Posterior vena cava (tissue), 2 donors: ENCODE results near the gene DNASE1. TPM values are rescaled to one million over a fixed set of nuclear protein-coding genes. Genes with fewer than 3 reads are reported as not detected.
"Not testable (repeated sequence)": the region's sequence is repeated elsewhere in the genome, so short reads cannot be mapped to it uniquely, and the experiment has no call there.

Source experiments
- DNase-seq: peaks from one replicate; pipeline ENCODE4 v3.0.0-alpha.2; 2020; ENCODE audit warnings: low spot score
- intact Hi-C, 2 donors: fragments of 100-400 bp; cut with DNase I; formaldehyde crosslinking; loops; one replicate each; pipeline versions ENCODE4 v1.14.1 to v1.14.2; 2022 to 2023
- long read RNA-seq, 2 donors: library from polyadenylated mRNA; unstranded; transcript quantifications; one replicate each; pipeline ENCODE4 v2.0.0, GENCODE V29; 2020 to 2021
- total RNA-seq, 2 donors: library from RNA; stranded (reverse); fragmentation: NEBNext Ultra II Directional; extraction: Animal tissue kit (Norgen Biotek cat#: 25700); gene quantifications; one replicate each; pipeline ENCODE4 v1.2.1, GENCODE V29; 2021
- donor health status: DM: yes; HTN: yes; CAD: no.
- donor health status: DM: yes; HTN: yes; CAD: no.

The DNASE1 gene, protein sequence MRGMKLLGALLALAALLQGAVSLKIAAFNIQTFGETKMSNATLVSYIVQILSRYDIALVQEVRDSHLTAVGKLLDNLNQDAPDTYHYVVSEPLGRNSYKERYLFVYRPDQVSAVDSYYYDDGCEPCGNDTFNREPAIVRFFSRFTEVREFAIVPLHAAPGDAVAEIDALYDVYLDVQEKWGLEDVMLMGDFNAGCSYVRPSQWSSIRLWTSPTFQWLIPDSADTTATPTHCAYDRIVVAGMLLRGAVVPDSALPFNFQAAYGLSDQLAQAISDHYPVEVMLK
- total RNA-seq = 1 to 10 TPM; 4.0 to 6.2 TPM
- long read RNA-seq, donor 1, partial matches to known transcripts = 0 of 14 reads
- long read RNA-seq, donor 1, other reads (novel, unspliced or antisense) = 14 of 14 reads
- long read RNA-seq, donor 2 = 0 reads

DNA sequence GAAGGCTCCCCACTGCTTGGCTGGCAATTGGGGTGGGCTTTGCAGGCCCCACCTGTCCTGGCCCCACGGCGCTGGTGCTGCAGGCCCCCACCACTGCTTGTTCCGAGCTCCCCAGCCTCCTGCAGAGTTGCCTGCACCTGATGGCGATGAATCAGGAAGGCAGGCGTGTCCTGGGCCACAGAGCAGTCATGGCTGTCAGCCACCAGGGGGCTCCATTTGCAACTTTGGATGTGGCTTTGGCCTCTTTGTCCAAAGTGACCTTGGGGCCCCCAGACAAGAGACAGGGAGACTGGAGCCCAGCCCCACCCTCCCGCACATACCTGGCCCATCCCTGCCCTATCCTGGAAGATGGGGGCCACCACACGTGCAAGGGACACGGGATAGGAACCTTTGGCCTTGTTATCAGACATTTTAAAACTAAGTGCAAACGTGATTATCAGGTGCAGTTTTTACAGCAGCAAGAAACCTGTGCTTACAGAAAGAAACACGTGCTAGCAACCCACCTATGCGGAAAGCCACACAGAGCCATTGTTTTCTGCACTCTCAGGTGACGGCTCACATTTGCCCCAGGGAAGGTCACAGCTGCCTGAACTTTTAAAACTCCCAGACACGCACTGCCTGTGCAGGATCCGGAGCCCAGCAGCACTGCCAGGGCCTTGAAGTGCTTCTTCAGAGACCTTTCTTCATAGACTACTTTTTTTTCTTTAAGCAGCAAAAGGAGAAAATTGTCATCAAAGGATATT lies at the start of gene DNASE1:
Gene DNASE1 (plus strand): TSS at position 443 of the 743 bp plus-strand sequence. CDS start 683 bp downstream, outside the sequence.
- intact Hi-C loops = no loop called here
- DNase-seq = peak; percentile 83

DNA sequence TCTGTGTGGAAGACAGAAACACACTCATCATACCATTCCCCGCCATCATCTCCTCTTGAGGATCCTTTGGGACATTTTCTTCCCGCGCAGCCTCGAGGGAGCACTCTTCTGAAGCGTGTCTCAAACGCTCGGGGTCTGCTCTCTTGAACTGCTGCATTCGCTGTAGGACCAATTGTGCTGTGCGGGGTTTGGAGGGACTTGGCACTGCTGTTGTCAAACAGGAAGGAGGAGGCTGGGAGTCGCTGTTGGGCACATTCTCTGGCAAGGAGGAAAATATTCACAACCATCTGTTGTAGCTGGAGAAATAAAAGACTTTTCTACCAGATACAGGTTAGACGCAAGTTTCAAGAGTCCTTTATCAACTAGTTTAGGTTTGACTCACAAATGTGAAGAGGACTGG lies 48.0 kb upstream of the DNASE1 start:
- intact Hi-C loops = no loop called here
- DNase-seq = peak; percentile 64

DNA sequence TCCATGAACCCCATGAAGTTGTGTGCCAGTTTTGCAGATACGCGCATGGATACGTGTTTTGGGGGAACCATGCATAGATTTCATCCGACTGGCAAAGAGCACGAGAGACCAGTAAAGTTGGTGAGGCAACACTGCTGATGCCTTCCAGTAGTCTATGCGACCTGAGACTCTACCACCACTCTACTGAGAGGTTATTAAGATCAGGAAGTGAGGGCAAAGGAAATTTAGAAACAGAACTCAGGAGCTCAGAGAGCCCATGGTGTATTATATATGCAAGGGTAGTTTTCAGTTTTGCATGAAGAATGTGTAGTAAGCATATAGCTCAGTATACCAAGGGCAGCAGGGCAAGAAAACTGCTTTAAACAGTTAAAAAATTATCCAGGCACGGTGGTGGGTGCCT lies 47.3 kb upstream of the DNASE1 start:
- intact Hi-C loops = no loop called here
- DNase-seq = peak; percentile 2

DNA sequence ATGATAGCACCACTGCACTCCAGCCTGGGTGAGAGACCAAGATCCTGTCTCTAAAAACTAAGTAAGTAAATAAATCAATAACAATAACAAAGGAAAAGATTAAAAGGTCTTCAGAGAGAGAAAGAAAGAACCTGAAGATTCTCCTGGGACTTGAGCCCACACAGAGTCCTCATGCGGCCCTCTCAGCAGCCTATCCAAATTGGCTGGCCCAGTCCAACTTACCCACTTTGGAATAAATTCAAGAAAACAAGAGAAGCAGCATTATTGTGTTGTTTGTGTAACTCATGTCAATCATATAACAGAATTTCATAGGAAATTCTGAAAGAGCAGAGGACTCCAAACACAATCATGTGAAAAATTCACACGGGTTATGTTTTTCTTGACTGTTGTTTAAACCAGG lies 46.9 kb upstream of the DNASE1 start:
- intact Hi-C loops = no loop called here
- DNase-seq = no peak

DNA sequence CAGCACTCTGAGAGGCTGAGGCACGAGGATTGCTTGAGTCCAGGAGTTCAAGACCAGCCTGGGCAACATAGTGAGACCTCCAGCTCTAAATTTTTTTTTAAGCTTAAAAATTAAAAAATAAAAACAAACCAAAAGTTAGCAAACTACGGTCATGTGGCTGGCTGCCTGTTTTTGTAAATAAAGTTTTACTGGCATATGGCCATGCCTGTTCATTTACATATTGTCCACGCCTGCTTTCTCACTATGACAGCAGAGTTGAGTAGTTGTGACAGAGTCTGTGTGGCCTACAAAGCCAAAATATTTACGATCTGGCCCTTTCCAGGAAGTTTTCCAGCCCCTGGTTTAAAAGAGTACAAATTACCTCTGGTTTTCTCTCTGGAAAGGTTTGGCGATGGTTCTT lies 46.4 kb upstream of the DNASE1 start:
- intact Hi-C loops = no loop called here

DNA sequence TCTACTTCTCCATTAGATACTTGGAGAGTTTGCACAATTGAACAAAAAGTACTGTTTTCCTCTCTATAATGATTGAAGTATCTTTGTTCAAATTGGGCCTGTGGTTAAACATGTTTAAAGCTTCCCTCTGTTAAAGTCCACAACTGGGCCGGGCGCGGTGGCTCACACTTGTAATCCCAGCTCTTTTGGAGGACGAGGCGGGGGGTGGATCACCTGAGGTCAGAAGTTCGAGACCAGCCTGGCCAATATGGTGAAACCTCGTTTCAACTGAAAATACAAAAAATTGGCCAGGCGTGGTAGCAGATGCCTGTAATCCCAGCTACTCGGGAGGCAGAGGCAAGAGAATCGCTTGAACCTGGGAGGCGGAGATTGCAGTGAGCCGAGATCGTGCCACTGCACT lies 45.5 kb upstream of the DNASE1 start:
- intact Hi-C loops = not testable (repeated sequence)
- peak; percentile 72 for DNase-seq

More for the DNA sequence above, 46.4 kb upstream of the DNASE1 start:
- peak; percentile 4 for DNase-seq

DNA sequence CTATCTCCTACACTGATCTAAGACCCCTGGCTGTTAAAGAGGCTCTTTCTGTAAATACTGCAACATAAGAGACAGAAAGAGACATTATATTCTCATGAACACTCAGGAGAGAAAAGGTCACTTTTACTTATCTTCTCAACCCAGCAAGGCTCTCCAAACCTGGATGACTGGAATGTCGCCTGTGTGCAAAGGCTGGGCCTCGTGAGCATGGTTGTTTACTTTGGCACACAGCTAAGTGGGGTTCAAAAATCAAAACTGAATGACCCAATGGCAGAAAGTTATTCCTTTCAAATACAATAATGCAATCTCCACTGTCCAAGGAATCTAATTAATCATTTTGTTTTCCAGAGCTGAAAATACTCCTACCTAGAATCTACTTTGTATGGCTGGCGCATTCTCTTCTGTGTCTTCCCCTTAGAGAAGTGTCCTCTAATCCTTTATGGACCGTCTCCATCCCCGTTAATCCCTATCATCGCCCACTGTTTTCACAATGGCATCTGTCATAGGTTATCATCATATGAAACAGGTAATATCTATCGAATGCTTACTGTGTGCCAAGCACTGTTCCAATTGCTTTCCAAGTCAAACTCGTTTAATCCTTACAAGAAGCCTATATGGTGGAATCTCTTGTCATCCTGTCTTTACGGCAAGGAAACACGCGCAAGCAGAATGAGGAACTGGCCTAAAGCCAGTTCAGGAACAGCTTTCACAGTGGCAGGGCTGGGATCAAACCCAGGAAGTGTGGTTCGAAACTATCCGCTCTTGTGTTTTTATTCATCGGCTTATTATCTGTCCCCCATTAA lies 44.4 kb upstream of the DNASE1 start:
- DNase-seq = peak; percentile 9
- intact Hi-C loops = no loop called here

DNA sequence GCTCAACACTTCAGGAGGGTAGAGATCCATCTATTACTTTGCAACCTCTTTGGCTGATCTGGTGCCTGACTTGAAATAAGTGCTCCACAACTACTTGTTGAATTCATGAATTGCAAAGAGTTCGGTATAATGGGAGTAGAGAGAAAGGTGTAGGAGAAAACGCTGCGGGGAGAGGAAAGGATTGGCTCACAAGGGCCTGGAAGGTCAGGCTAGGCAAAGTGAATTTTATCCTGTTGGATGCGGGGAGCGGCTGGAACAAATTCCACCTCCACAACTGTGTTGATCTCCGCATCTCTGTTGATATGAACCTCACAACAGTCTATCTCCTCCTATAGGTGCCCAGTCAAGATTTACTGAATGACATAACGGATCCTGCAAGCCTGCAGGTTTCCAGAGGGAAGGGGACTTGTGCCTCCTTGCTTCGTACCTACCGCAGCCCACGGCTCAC lies 43.8 kb upstream of the DNASE1 start:
- intact Hi-C loops = no loop called here
- no peak for DNase-seq

DNA sequence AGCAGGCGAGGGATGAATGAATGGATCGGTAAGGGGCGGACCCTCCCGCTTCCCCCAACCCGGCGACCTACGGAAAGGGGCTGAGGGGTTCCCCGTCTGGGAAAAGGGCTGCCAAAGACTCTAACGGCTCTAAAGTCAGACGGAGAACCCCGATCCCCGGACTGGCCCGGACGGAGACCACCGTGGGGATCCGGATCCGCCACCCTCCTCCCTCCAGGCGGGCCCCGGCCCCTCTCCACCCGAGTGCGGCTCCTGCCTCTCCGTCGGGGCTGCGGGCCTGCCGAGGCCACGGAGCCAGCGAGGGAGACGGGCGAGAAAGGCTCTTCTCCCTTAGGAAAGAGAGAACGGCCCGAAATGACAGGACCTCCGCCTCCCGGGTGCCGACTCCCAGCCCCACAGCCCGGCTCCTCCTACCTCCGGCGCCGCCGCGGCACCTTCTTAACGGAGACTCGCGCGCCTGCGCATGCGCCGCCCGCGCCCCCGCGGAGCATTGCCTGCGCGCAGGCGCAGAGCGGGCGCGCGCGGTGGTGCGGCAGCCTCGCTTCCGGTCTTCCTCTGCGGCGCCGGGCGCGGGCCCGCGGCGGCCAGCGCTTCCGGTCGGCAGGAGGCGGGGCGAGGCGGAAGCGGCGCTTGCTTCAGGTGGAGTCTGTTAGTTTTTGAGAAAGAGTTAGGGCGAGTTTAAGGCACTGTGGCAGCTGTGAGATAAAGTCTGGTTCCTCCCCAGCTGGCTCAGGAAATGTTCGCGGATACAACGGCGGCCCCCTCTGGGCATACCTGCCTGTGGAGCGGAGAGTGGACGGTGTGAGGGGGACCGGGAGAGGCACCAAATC lies 43.1 kb upstream of the DNASE1 start, which contains the start of gene SLX4:
Gene SLX4 (minus strand): TSS at position 461 of the 830 bp plus-strand sequence. CDS start 2,642 bp downstream, outside the sequence.
- peak; percentile 97 for DNase-seq
- intact Hi-C loops = no loop called here

DNA sequence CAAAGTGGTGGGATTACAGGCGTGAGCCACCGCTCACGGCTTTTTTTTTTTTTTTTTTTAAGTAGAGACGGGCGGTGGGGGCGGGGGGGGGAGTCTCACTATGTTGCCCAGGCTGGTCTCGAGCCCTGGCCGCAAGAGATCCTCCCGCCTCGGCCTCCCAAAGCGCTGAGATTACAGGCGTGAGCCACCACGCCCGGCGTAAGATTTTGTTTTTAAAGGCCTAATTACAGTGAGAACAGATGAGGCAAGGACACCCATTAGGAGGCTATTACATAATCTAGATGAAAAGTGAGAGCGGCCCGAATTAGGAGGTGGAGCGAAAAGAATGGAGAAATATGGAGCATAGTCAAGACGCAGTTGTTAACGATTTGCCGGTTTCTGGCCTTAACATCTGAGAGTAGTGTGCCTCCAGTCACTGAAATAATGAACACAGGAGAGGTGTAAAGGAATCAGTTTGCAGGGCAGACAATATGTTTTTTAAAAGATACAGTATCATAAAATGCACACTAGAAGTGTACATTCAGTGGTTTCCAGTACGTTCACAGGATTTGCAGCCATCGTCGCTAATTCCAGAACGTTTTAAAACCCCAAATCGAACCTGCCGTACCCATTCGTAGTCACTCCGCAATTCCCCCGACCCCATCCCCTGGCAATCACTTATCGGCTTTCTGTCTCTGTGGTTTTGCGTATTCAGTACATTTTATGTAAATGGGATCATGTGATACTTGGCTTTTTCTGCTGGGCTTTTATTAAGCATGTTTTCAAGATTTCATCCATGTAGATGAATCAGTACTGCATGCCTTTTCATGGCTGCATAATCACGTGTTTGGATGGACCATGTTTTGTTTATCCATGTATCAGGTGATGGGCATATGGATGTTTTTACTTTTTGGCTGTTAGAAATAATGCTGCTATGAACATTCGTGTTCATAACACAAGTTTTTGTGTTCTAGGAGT lies 41.7 kb upstream of the DNASE1 start:
- peak; percentile 48 for DNase-seq
- intact Hi-C loops = no loop called here

DNA sequence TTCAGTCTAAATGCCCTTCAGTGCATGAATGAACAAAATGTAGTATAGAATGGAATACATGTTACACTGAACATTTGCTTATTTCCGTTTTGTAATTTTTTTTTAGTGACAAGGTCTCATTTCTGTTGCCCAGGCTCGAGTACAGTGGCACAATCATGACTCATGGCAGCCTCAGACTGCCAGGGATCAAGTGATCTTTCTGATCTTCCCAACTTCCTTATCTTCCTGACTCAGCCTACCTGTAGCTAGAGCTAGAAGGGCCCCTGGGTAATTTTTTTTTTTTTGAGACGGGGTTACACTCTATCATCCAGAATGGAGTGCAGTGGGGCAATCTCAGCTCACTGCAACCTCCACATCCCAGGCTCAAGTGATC lies 35.7 kb upstream of the DNASE1 start:
- DNase-seq = no peak
- intact Hi-C loops = no loop called here

DNA sequence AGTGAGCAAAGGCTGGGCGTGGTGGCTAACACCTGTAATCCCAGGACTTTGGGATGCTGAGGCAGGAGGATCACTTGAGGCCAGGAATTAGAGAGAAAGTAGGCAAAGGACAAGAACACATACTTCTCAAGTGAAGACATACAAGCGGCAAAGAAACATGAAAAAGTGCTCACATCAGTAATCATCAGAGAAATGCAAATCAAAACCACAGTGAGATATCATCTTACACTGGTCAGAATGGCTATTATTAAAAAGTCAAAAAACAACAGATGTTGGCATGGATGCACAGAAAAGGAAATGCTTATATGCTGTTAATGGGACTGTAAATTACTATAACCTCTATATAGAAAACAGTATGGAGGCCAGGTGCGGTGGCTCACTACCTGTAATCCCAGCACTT lies 30.8 kb upstream of the DNASE1 start:
- DNase-seq = no peak
- intact Hi-C loops = no loop called here

DNA sequence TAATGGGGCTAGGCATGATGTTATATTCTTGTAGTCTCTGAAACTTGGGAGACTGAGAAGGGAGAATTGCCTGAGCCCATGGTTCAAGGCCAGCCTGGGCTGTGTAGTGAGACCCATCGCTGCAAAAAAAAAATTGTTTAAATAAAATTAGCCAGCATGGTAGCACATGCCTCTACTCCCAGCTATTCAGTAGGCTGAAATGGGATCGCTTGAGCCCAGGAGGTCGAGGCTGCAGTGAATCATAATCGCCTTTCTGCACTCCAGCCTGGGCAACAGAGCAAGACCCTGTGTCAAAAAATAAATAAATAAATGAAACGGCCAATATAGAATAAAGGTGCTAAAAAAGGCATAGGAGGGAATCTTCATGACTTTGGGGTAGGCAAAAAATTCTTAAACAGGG lies 29.2 kb upstream of the DNASE1 start:
- DNase-seq = no peak
- intact Hi-C loops = no loop called here

DNA sequence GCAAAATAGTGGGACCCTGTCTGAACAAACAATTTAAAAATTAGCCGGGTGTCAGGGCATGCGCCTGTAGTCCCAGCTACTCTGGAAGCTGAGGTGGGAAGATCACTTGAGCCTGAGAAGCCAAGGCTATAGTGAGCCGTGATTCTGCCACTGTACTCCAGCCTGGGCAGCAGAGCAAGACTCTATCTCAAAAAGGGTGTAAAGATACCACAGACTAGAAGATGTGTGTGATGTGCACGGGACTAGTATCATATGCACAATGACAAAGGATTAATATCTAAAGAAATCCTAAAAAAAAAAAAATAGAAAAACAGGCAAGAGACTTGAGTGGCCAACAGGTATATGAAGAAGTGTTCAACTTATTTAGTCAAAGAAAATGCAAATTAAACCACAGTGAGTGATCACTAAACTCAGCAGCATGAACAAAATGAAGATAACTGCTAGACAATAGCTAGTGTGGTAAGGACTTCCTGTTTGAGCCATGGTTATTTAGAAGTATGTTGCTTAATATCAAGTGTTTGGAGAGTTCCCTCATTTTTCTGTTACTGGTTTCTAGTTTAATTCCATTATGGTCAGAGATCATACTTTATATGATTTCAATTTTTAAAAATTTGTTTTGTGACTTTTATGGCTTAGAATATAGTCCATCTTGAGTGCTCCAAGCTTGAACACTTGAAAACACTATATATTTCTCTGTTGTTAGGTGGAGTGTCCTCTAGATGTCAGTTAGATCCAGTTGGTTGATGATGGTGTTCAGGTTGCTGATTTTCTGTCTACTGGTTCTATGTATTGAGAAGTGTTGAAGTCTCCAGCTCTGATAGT lies 28.4 kb upstream of the DNASE1 start:
- no peak for DNase-seq
- intact Hi-C loops = no loop called here

DNA sequence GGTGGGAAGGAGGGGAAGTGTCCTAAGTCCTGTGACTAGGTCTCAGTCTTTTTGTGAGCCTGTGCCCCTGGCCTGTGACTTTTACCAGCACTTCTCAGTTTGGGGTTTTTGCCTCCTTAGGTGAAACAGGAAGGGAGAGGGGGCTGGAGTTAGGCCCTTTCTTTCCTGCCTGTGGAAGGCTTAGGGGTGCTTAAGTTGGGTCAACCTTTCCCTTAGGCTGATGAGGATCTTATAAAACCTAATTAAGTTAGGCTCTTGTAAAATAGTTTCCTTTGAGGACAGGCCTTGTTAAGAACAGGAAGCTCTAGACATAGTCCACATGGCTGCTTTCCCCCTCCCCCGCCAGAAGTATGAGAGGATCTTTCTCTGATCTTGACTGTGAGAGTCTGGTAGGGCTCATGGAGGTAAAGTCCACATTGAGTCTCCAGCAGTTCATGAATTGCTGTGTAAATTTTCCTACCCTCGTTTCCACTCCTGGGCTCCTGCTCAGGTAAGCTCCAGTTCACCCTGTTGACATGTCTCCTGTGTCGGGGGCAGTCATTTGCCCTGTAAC lies 17.0 kb upstream of the DNASE1 start:
- intact Hi-C loops = loop anchor here in 1 of 2 donors (10.0 kb wide), 1 partner anchor 1553 kb away; no protein-coding TSS in a partner anchor
- DNase-seq = no peak

DNA sequence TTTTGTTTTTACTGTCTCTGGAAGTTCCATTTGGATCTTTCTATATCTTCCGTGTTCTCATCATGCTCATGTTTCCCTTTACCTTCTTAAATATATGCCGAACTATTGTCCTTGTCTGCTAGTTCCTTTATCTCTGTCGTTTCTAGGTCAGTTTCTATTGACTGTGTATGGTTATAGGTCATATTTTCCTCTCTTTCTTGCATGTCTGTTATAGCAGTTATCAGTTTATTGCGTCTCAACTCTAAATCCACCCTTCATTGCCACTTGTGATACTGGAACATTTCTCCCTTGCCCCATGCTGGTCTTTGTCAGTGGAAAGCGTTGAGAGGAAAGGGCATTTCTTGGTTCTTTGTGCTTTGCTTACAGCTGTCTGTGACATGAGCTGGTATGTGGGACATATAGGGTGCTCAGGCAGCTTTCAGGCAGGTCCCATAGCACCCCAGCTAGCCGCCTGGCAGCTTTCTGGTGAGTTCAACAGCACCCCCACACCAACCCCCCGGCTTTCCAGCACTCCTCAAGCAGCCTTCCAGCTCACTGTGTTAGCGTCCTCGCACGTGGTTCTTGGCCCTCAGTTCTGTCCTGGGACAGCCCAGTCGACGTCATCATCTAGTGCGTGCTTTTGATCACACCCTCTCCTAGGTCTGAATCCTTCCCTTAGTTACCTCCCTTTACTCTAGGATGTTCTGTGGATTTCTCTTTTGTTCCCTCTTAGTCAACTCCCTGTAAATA lies 15.4 kb upstream of the DNASE1 start:
- intact Hi-C loops = loop anchor here in 1 of 2 donors (10.0 kb wide), 1 partner anchor 1554 kb away; no protein-coding TSS in a partner anchor
- no peak for DNase-seq
